ENCODE data around the gene N4BP2L1. TPM values are rescaled to one million over a fixed set of nuclear protein-coding genes. Genes with fewer than 3 reads are reported as not detected.

The N4BP2L1 gene
- total RNA-seq, 2 donors from 2014 or later = 17.1 to 31.7 TPM

- no peaks in the 10 kb centered on the region for H3K36me3 ChIP-seq
- ATAC-seq (ENCODE audit: insufficient number of reproducible peaks, low FRiP score, low read depth) (no peak), DNase-seq (ENCODE audit: low spot score) (no peak)
- H3K27ac ChIP-seq = peak overlapping the region; percentile 10 to 16
- no peak overlapping the region for H3K4me3 ChIP-seq
- H3K9me3 ChIP-seq = no peaks in the 10 kb centered on the region
- H3K27me3 ChIP-seq (replicated peaks; ENCODE audit: insufficient read depth) = no peaks in the 10 kb centered on the region
- no peak for TF ChIP-seq CTCF (IDR thresholded peaks at IDR 0.05)
- H3K4me1 ChIP-seq (ENCODE audit: control insufficient read depth in 1 of 2, low read depth in 2 of 2) = peaks cover 10 to 15% of the 10 kb centered on the region in 2 donors
Measured at GRCh38 chr13:32472194-32472621, 44.3 kb upstream of the N4BP2L1 start.

- H3K4me3 ChIP-seq = no peak overlapping the region
- no peak for ATAC-seq (ENCODE audit: insufficient number of reproducible peaks, low FRiP score, low read depth)
- H3K27ac ChIP-seq = peak overlapping the region; percentile 15 to 16
- H3K36me3 ChIP-seq = no peaks in the 10 kb centered on the region
- H3K9me3 ChIP-seq = no peaks in the 10 kb centered on the region
- DNase-seq (ENCODE audit: low spot score) = no peak
- H3K4me1 ChIP-seq (ENCODE audit: control insufficient read depth in 1 of 2, low read depth in 2 of 2) = peaks cover 10 to 15% of the 10 kb centered on the region in 2 donors
- H3K27me3 ChIP-seq (replicated peaks; ENCODE audit: insufficient read depth) = no peaks in the 10 kb centered on the region
- TF ChIP-seq CTCF (IDR thresholded peaks at IDR 0.05) = no peak
Measured at GRCh38 chr13:32471187-32471922, 43.4 kb upstream of the N4BP2L1 start.

- Histone ChIP-seq H3K36me3 (peaks cover 2% of the 10 kb centered on the region), H3K4me1 (ENCODE audit: control insufficient read depth in 1 of 2, low read depth in 2 of 2) (peaks cover 10 to 15% of the 10 kb centered on the region in 2 donors), H3K4me3 (no peak overlapping the region), H3K27me3 (replicated peaks; ENCODE audit: insufficient read depth) (no peaks in the 10 kb centered on the region), H3K27ac (no peak overlapping the region), H3K9me3 (no peaks in the 10 kb centered on the region)
- no peak for DNase-seq (ENCODE audit: low spot score)
- no peak for TF ChIP-seq CTCF (IDR thresholded peaks at IDR 0.05)
- no peak for ATAC-seq (ENCODE audit: insufficient number of reproducible peaks, low FRiP score, low read depth)
Measured at GRCh38 chr13:32468502-32469142, 40.7 kb upstream of the N4BP2L1 start.

- H3K36me3 ChIP-seq = peaks cover 5% of the 10 kb centered on the region
Measured at GRCh38 chr13:32456591-32456990, 28.7 kb upstream of the N4BP2L1 start.

More at GRCh38 chr13:32456591-32456990, 28.7 kb upstream of the N4BP2L1 start:
- H3K27ac ChIP-seq = no peak overlapping the region
- ATAC-seq (ENCODE audit: insufficient number of reproducible peaks, low FRiP score, low read depth) = no peak
- H3K4me1 ChIP-seq (ENCODE audit: control insufficient read depth in 1 of 2, low read depth in 2 of 2) = no peaks in the 10 kb centered on the region
- no peak overlapping the region for H3K4me3 ChIP-seq
- peaks cover 19% of the 10 kb centered on the region for H3K9me3 ChIP-seq
- TF ChIP-seq CTCF (IDR thresholded peaks at IDR 0.05) = no peak
- no peak for DNase-seq (ENCODE audit: low spot score)
- no peaks in the 10 kb centered on the region for H3K27me3 ChIP-seq (replicated peaks; ENCODE audit: insufficient read depth)
